ENCODE data around the gene SIN3B.

- no peak for TF ChIP-seq CTCF (conservative IDR thresholded peaks at IDR 0.05 in 1 of 2, IDR thresholded peaks at IDR 0.05 in 1 of 2; ENCODE audit: extremely low read depth in 1 of 2, insufficient read depth in 1 of 2, low read depth in 1 of 2, low read length in 2 of 2)
- no peak for TF ChIP-seq EZH2 (IDR thresholded peaks at IDR 0.05; ENCODE audit: borderline replicate concordance, low read length)
Observed at GRCh38 chr19:16837035-16837362, 7.8 kb downstream of the SIN3B start.
